HPDE6-E6E7 (cell line): ENCODE measurements around the gene PDE4D.

ENCODE experiments used
- DNase-seq: peaks from one replicate; pipeline ENCODE4 v3.0.0; 2011; ENCODE audit warnings: missing footprints; ENCODE audit errors: extremely low spot score

Gene PDE4D

DNA sequence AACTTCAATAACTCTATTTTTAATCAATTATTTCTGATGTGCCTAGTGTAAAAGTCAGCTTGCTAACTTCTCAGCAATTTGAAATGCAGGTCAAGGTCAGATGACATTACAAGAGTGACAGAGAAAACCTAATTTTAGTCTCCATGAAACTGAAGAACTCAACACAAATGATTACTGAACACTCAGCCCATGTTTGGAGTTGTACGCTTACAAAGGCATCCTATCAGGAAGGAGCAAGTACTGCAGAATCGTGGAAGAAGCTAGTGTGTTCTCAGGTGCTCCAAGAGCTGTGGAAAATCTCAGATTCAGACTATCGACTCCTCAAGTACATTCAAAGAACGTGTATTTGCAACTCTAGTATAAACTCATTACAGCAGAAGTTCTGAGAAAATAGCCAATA, 526.7 kb downstream of the PDE4D start:
- no peak for DNase-seq

DNA sequence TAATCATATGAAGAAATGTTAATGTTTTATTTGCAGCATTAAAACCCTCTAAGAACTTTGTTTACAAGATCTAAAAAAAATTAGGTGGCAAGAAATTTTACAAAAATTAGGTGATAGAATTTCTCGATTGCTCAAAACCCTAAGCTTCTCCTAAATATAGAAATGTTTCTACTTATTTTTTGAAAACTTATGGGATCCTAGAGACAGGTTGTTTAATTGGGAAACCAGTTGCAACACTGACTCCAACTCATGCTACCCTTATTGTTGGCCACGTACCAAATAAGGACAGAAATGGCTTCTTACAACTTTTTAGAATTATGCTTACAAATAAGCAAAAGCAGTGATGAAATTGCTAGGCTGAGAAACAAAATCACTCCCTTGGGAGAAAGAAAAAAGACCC, 531.1 kb downstream of the PDE4D start:
- no peak for DNase-seq

DNA sequence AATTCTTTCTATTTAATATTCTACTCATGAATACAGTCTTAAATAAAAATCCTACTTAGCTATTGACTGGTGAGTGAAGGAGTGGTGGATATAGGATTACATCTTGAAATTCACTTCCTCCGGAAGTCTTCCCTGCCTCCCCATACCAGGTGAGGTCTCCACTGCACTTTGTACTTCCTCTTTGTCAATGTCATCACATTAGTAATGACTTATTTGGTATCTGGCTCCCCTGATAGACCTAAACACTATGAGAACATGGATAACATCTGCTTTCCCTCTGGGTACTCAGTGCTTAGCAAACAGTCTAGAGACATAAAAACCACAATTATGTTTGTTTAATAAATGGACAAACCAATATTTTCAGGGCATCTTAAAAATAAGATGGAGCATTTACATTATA, 532.1 kb downstream of the PDE4D start:
- DNase-seq, result no peak

DNA sequence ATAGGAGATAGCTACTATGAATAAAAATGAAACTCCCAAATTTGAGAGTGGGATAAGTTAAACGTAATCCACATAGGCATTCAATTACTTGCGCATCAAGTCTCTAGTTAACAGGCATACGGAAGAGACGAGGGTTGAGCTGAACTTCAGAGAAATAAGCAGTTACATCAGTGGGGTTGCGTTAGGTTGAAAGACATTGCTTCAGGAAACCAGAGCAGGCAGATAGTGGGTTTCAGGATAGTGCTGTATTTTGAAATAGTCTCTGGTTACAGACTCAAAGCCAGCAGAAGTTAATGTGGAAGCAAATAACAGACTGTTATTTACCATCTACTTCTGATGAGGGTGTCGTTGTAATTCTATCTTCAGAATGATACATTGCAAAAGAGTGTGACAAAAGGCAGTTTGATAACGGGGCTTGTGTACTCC, 533.4 kb downstream of the PDE4D start:
- no peak for DNase-seq

DNA sequence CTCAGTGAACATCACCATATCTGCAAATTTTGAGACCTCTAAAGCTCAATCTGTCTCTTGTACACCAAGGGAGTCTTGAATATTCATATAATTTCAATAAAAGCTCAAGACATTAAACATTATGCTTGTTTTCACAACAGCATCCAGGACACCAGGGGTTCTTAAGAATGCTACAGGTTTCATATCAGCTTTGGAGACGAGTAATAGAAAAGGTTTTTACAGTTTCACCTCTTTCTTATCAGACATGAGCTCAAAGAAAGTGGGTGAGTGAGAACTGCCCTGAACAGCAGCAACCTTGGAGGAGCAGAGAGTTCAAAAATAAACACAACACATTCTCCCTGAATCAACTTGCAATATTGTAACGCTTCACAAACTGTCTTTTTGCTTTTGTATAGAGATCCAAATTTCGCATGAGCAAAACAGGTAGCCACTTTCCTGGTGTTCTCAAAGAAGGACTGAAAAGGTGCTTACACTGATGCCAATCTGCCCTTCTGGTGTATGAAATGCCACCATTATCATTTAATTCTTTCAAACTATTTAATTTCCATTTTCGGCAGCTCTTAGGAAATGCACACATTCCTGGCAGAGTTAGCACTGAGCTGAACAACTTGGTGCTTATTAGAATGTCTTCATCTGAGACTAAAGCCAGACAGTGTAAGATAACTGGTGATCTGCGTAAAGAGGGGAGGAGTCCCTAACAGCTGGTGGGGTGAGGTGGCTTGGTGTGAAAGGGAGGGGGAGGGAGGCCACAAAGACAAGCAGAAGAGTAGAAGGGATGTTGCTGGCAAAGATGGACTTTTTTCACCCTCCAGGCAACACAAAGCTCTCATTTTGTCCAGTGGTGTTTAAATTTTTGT, 535.3 kb downstream of the PDE4D start:
- DNase-seq, result no peak

DNA sequence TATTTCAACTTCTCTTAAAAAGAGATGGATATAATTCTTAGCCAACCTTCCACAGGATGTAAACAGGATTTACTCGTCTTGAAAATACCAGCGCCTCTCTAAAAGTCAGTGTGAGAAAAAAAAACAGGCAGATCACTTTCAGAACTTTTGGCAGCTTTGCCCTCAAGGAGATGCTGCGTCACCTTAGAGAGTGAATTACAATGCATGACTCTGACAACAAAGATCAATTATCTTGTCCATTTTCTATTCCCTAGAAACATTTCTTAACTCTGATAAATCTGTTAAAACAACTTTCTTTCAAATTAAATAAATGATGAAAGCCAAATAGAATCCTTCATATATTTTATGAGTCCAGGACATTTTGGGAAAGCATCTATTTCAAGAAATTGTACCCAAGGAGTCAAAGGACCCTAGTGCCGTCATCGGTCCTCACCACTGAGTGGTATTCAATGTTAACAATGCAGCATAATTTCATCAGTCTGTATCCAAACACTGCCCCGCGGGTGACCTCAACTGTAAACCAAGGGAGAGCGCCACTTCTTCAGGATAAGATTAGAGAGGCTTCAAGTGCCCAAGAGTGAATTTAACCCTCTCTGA, 536.0 kb downstream of the PDE4D start:
- DNase-seq, result no peak

DNA sequence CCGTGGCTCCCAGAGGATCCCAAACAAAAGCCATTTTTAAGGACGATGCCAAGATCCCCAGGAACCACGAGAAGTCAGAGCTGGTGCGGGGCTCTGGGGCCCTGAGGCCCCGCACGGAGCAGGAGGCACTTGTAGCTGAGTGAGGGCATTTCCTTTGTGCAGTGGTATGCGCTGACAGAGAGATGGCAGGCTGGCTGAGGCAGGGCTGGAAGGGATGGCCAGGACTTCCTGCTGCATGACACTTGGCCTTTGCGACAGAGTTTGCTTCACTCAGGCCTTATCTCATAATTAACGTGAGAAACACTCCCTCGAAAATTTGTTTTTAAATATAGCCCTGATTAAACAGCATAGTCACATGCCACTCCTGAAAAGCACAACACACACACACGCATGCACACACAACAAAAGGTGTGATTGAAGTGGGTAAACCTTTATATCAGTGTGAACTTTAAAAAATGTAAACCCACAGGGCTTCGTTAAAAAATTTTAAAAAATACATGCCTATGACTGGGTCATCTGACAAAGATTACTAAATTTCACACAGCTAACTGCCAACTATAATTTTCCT, 536.6 kb downstream of the PDE4D start:
- DNase-seq, result no peak

DNA sequence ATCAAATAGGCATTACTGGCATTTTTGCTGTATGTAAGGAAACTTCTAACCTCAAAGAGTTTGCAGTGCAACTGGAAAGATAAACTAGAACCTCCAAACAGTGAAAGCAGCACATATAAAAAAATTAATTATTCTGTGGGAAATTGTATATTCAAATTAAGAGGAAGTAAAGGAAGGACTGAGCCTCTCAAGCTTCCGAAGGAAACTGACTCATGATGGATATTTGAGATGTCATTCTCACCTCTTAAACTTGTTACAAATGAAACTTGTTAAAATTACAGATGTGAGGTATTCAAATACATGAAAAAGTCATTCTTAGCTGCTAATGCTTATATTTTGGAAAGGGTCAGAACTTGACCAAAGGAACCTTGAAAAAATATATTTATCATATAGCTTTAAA, 538.7 kb downstream of the PDE4D start:
- no peak for DNase-seq

DNA sequence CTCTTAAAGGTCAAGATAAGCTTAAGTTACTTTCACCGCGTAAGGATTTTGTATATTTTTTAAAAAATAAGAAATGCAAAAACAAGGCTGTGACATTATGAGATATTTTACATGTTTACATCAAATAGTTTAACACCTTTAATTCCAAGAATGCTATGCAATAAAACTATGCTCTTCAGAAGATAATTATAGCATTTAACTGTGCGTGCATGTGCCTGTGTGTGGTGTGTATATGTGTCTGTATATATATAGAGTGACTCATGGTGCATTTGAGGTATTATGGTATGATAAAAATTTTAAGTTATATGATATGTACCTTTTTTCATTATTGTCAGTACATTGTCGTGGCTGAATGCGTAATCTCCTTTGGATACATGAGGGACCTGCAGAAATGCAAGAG, 539.3 kb downstream of the PDE4D start:
- no peak for DNase-seq

DNA sequence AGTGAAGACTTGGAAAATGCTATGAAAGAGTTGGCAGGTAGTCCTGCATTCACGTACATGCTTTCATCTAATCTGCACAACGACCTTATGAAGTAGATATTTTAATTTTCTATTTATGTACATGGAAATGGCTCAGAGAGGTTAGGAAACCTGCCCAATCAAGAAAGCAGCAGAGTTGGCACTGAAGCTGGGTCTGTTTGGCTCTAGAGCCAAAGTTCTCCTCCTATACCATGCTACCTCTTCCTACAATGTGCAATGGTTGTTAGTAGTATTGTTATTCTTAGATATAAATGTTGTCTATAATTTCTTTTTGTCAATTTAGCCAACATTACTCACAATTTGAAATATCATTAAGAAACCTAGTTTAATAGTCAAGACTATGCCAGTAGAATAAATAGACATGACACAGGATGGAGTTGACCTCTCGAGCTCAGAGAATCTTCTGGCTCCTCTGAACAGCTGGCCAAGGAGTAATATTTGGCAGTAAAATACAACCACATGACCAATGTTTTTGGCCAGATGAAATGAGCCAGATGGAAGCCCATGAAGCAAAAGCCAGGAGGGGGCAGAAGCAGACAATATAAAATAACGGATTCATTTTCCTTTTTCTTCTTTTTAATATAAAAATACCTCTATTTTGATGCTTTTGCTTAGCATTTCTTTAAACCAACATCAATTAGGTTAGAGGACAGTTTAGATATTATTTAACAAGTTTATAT, 542.3 kb downstream of the PDE4D start:
- DNase-seq, result no peak

DNA sequence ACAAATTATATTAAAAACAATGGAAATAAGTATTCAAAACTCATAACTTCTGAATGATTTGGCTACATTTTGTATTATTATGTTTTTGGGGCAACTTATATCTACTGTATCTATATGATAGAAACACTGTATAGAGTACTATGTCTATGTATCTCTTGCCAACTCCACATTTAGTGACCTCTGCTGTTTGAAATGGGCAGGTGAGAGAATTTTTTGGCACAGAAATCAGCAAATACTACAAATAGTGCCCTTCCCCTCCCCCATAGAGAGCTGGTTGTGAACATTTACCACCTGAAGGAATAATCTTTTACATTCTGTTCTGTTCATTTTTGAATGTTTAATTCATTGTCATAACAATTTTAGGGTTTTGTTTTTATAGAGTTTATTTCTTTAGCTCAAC, 545.3 kb downstream of the PDE4D start:
- no peak for DNase-seq

DNA sequence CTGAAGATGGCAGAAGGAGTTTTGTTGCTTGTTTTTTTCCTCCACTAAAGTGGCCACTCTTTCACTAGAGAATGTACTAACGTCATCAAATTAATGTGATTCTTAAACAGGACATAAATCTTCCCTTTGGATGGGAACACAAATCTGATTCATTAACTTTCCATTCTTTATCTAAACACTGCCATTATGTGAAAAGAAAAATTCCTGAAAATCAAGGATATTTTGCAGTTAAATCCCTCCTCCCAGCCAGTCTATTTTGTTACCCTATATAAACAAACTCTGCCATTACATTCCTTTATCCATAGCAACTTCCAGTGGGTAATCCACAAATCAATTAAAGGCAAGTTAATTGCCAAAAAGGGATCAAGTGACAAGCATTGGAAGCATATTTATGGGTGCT, 546.5 kb downstream of the PDE4D start:
- DNase-seq, result no peak

DNA sequence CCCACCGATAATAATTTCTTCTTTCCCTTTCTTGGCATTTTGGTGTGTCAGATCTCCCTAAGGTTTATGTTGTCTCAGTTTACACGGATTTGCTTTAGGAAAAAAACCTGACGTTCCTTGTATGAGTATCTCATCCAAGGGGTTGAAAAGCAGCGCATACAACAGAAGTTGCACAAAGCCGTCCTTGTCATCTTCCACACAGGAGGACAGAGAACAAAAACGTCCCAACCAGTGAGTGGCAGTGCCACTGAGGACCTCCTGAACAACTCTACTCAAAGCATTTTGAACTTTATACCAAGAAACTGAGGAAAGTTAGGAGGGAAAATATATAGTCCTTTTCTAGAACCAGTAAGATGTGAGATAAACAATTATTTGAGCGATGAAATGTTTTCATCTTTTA, 547.0 kb downstream of the PDE4D start:
- no peak for DNase-seq

DNA sequence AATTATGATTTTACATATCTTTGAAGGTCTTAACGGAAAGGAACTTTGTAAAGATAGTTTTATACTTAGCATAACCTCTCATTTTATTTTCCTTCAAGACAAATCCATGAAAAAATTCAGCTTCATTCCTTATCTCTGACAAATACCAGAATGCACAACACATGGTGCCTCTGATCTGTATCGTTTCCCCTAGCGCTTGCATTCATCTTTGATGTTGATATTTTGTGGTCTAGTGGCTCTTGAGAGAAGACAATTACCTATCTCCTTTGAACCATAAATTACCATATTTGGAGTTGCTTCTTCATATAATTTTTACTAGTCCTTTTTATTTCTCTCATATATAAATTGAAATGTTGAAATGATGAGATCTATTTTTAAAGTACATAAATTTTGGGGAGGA, 551.3 kb downstream of the PDE4D start:
- DNase-seq, result no peak

DNA sequence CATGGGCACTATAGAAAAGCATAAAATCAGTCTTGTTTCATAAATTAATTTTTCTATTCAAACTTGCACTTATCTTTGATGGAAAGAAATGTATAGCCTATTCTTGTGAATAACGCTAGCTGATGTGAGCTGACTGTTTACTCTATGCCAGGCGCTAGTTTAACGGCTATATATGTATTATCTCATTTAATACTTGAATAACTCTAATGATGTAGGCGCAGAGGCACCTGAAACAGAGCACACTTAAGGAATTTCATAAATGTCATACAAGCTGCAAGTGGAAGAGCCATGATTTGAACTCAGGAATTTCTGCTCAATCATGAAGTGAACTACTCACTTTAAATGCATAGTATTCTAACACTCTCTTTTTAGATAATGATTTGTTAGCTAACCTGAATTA, 551.8 kb downstream of the PDE4D start:
- DNase-seq, result no peak

DNA sequence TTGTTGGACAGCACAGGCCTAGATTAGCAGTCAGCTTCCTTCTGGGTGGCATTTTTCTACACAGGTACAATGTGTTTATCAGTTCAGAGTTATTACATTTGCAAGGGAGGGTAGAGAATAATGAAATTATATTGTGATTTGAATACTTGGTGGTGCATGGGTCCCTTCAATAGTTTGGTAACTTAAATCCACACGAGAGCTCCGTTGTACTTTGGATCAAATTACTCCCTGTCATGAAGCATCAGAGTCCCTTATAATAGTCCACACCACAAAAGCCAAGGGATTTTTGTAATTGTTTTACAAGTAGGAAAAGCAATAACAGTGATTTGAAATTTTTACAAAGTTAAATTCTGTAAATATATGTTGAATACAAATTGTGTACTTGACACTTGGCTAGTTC, 552.4 kb downstream of the PDE4D start:
- DNase-seq, result no peak

DNA sequence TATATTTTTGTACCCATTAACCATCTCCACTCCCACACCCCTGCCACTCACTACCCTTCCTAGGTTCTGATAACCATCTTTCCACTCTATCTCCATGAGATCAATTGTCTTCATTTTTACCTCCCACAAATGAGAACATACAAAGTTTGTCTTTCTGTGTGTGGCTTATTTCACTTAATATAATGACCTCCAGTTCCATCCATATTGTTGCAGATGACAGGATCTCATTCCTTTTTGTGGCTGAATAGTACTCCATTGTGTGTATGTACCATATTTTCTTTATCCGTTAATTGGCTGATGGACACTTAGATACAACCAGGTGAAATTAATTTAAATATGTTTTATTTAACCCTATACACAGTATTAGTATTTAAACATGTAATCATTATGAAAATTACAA, 552.9 kb downstream of the PDE4D start:
- no peak for DNase-seq

DNA sequence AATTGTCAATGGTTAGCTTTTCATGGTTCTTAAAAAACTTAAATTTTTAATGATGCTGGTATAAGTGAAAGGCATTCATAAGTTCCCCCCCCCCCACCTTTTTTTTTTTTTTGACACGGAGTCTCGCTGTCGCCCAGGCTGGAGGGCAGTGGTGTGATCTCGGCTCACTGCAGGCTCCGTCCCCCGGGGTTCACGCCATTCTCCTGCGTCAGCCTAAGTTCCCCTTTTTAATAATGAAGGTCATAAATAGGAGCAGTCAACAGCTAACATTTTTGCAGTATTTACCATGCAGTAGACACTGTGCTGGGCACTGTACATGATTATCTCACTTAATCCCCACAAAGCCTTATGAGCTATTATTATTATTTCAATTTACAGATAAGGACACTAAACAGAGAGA, 556.3 kb downstream of the PDE4D start:
- DNase-seq, result no peak

DNA sequence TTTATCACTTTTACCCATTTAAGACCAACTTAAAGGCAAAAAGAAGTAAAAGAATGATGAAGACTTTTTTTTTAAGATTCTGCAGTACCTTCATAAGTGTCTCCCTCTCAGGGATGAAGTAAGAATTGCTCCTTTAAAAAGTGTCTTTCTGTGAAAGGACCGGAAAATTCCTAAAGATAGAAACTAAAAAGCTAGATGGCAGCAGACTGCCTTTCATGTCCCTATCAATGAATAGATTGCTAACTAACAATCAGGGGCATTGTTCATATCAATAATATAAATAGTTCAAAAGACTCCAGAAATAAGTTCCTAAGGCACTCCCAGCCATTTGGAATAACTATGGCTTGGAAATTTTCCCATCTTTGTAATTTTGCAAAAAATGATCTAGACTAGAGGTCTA, 558.0 kb downstream of the PDE4D start:
- no peak for DNase-seq

DNA sequence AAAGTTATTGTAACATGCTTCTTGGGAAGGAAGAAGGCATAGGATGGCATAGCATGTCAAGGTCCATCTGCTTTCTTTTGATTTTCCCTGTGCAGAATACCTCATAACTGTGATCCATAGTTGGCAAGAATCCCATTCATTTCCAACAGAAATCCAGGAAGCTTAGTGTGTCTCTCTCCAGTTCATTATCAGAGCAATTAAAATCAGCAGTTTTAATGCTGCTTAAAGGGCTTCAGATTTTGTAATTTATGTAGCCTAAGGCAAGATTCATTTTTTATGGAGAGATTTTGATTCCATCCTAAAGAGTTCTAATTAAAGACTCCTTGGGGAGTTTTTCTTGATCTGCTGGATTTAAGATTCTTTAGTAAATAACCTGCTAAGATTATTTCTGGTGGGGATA, 560.1 kb downstream of the PDE4D start:
- no peak for DNase-seq

DNA sequence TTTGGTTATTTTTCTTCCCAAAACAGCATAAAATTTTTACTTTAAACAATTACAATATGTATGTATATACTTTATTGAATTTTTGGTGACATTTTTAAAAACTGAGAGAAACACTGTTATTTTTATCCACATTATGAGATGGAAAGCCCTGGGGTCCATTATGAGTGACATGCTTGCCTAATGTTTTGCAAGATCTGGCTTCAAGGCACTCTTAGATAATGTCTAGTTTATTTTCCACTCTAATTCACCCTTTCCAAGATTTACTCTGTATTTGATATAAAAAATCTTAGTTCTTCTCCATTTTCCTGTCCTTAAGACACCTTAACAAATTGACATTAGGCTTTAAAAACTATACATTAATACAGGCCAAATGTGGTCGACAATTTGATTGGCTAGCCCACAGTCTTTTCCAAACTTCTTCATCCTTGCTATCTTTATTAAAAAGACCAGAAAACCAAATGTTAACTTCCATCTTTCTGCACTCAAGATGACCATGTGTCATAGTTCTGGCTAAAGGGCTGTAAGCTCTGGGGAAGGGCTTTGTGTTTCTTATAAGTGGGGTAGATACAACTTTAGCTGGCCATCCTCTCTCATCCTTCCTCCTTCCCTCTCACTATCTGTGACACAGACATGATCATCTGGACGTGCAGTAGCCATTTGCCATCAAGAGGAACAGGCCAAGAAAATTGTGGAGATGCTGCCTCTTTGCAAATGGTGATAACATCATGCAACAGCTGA, 561.1 kb downstream of the PDE4D start:
- DNase-seq, result no peak

DNA sequence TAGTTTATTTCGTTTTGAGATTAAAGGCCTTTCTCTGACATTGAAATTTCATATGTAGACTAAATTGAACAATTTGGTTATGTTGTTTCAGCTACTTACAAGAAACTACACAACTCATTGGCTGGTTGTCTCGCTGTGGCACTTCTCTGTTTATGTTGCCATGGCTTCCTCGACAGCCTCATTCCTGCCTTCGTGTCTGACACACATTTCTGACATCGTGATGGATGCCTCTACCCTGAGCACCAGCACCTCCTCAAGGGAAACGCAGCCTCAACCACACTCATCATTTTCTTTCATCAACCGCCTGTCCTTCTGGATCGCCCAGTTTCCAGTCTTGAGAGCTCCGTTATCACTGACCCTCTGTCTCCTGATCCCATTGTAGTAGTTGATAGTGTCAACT, 562.8 kb downstream of the PDE4D start:
- no peak for DNase-seq
